ENCODE data around the gene SELENOI. TPM values are rescaled to one million over a fixed set of nuclear protein-coding genes. Genes with fewer than 3 reads are reported as not detected.

The SELENOI gene
- total and polyA plus RNA-seq, 2 donors (not counting 3 experiments of a cell fraction or from before 2014, with no cell fraction given): 10.8 to 25.3 TPM

GRCh38 chr2:26429779-26430578 is 84.0 kb downstream of the SELENOI start:
- Histone ChIP-seq H3K4me3 (replicated peaks in 1 of 3; ENCODE audit: insufficient read depth in 1 of 3, low read depth in 1 of 3, low read length in 3 of 3) (no peak overlapping the region), H3K36me3 (ENCODE audit: control insufficient read depth in 2 of 2, extremely low read depth in 1 of 2, insufficient read depth in 2 of 2, low read length in 2 of 2) (no peaks in the 10 kb centered on the region), H4K20me1 (replicated peaks; ENCODE audit: control insufficient read depth, extremely low read depth, insufficient read depth, low read length) (no peaks in the 10 kb centered on the region), H3K27ac (ENCODE audit: insufficient read depth, low read depth, low read length) (no peak overlapping the region), H3K79me2 (ENCODE audit: control insufficient read depth, insufficient read depth, low read length) (no peaks in the 10 kb centered on the region), H3K9me1 (replicated peaks; ENCODE audit: control insufficient read depth, extremely low read depth, insufficient read depth, low read length) (no peaks in the 10 kb centered on the region), H3K9ac (replicated peaks; ENCODE audit: extremely low read depth, insufficient read depth, low read length) (no peak overlapping the region), H3K4me2 (ENCODE audit: insufficient read depth, low read length) (no peak overlapping the region), H3K27me3 (ENCODE audit: control insufficient read depth in 2 of 2, insufficient read depth in 2 of 2, low read length in 2 of 2) (peaks cover 7 to 8% of the 10 kb centered on the region in 2 experiments), H2AFZ (ENCODE audit: low read depth, low read length) (no peak overlapping the region), H3K9me3 (replicated peaks; ENCODE audit: control insufficient read depth, insufficient read depth, low read length) (no peaks in the 10 kb centered on the region), H3K4me1 (ENCODE audit: control insufficient read depth, extremely low read depth, insufficient read depth, low read length) (no peaks in the 10 kb centered on the region)
- TF ChIP-seq EZH2 (IDR thresholded peaks at IDR 0.05; ENCODE audit: borderline replicate concordance, low read depth, low read length, severe bottlenecking) (no peak), GATA2 (IDR thresholded peaks at IDR 0.05; ENCODE audit: insufficient read depth, insufficient read length, low read depth, low read length) (no peak), MYC (IDR thresholded peaks at IDR 0.05; ENCODE audit: low read depth, low read length) (no peak), POLR2AphosphoS5 (IDR thresholded peaks at IDR 0.05; ENCODE audit: insufficient read depth, low read depth, low read length) (no peak), POLR2A (IDR thresholded peaks at IDR 0.05; ENCODE audit: low read depth, low read length) (no peak), JUN (IDR thresholded peaks at IDR 0.05; ENCODE audit: borderline replicate concordance, insufficient read depth, insufficient read length, low read depth) (no peak), CTCF (IDR thresholded peaks at IDR 0.05; ENCODE audit: extremely low read depth in 1 of 2, insufficient read depth in 1 of 2, low read depth in 1 of 2, low read length in 2 of 2) (no peak), FOS (IDR thresholded peaks at IDR 0.05; ENCODE audit: borderline replicate concordance, insufficient read depth, low read length) (no peak), MAX (IDR thresholded peaks at IDR 0.05; ENCODE audit: insufficient read depth, insufficient read length) (no peak)
- DNase-seq (ENCODE audit: low read depth, low spot score) (peak; percentile 14), FAIRE-seq (no peak)
- BruUV-seq (replicated peaks): no TSS peak
- intact Hi-C loops (cut with micrococcal nuclease) (no loop called here), dilution Hi-C loops (cut with MboI; ENCODE audit: extremely low pct_ligation_motif_present, low sequenced_read_pairs) (no loop called here)
- CTCF ChIA-PET: no interaction called here
- POLR2A ChIA-PET: no interaction called here
